ENCODE data around the gene ANKFN1.

Gene ANKFN1, protein sequence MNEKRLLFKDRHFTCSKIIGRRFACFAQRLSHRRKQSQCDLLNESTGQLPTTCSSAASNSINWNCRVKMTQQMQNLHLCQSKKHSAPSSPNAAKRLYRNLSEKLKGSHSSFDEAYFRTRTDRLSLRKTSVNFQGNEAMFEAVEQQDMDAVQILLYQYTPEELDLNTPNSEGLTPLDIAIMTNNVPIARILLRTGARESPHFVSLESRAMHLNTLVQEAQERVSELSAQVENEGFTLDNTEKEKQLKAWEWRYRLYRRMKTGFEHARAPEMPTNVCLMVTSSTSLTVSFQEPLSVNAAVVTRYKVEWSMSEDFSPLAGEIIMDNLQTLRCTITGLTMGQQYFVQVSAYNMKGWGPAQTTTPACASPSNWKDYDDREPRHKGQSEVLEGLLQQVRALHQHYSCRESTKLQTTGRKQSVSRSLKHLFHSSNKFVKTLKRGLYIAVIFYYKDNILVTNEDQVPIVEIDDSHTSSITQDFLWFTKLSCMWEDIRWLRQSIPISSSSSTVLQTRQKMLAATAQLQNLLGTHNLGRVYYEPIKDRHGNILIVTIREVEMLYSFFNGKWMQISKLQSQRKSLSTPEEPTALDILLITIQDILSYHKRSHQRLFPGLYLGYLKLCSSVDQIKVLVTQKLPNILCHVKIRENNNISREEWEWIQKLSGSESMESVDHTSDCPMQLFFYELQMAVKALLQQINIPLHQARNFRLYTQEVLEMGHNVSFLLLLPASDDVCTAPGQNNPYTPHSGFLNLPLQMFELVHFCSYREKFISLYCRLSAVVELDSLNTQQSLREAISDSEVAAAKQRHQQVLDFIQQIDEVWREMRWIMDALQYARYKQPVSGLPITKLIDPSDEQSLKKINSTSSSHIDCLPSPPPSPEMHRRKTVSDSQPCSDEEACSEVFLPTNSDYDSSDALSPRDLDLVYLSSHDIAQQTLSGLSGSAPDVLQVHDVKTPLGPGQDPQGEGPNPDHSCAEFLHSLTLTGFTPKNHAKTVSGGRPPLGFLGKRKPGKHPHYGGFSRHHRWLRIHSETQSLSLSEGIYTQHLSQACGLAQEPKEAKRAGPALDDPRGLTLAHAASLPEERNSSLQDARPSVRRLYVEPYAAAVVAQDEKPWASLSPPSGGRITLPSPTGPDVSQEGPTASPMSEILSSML

DNA sequence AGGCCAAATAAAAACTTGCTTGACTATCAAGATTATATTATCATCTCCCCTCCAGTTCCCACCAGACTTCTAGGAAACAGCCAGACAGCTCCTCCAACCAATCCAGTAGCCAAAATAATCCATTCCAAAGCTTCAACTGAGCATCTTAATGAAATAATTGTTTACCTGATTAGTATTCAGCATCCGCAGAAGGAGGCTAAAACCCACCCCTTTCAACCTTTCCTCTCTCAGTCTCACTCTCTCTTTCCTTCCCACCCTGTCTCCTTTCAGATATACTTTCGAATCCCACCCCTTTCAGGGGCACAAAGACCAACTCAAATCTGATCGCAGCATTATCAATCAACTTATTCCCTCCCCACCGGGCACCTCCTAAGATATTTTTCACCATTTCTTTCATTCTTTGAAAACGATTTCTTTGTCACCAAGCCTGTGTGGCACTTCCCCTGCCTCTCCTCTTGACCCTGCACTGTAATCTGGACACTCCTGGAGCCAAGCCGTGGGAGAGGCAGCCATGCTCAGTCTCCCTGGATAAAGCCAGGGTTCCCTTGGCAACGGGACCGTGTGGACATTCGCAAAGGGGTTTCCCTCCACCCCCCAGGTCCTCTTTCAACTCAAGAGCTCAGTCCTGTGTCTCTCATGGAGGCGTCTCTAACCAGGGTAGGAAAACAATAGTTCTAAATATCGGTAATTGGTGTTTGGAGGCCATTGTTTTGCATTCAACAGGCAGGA, at the start of gene ANKFN1:
Gene ANKFN1, plus strand, starts transcription at position 602 of the 729 bp plus-strand sequence. CDS start 59,193 bp downstream, outside the sequence.
- H3K4me3 ChIP-seq (ENCODE audit: low read length): no peak within 1 kb of the TSS
- H3K9me2 ChIP-seq (replicated peaks; ENCODE audit: insufficient read depth, low read length): no peaks in the 10 kb centered on the region
- H3K36me3 ChIP-seq (replicated peaks; ENCODE audit: insufficient read depth, low read length): no peaks in the 10 kb centered on the region
- H3K27me3 ChIP-seq (replicated peaks; ENCODE audit: insufficient read depth, low read length): no peaks in the 10 kb centered on the region
- no peak within 1 kb of the TSS for H3K9ac ChIP-seq (ENCODE audit: low read length)
- no peaks in the 10 kb centered on the region for H4K20me1 ChIP-seq (ENCODE audit: insufficient read depth, low read length)
- H3K79me2 ChIP-seq (ENCODE audit: low read length): no peaks in the 10 kb centered on the region
- no peak within 1 kb of the TSS for H3K4me2 ChIP-seq (ENCODE audit: low read depth, low read length)
- no peak within 1 kb of the TSS for H3K27ac ChIP-seq (ENCODE audit: low read length)
- no peaks in the 10 kb centered on the region for H3K4me1 ChIP-seq (ENCODE audit: low read length)
- no peak for DNase-seq
- TF ChIP-seq EZH2phosphoT487 (IDR thresholded peaks at IDR 0.05; ENCODE audit: low read length): no peak
- TF ChIP-seq EZH2 (optimal IDR thresholded peaks at IDR 0.05; ENCODE audit: low read depth, low read length): no peak
- TF ChIP-seq, protein P1, sequence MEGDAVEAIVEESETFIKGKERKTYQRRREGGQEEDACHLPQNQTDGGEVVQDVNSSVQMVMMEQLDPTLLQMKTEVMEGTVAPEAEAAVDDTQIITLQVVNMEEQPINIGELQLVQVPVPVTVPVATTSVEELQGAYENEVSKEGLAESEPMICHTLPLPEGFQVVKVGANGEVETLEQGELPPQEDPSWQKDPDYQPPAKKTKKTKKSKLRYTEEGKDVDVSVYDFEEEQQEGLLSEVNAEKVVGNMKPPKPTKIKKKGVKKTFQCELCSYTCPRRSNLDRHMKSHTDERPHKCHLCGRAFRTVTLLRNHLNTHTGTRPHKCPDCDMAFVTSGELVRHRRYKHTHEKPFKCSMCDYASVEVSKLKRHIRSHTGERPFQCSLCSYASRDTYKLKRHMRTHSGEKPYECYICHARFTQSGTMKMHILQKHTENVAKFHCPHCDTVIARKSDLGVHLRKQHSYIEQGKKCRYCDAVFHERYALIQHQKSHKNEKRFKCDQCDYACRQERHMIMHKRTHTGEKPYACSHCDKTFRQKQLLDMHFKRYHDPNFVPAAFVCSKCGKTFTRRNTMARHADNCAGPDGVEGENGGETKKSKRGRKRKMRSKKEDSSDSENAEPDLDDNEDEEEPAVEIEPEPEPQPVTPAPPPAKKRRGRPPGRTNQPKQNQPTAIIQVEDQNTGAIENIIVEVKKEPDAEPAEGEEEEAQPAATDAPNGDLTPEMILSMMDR (IDR thresholded peaks at IDR 0.05; ENCODE audit: low read length): no peak
- no peaks in the 10 kb centered on the region for H3K9me3 ChIP-seq (replicated peaks; ENCODE audit: insufficient read depth, low read length)
- no peak within 1 kb of the TSS for H2AFZ ChIP-seq (ENCODE audit: low read length)
- no peaks in the 10 kb centered on the region for H3F3A ChIP-seq (ENCODE audit: insufficient read depth, low read length)

DNA sequence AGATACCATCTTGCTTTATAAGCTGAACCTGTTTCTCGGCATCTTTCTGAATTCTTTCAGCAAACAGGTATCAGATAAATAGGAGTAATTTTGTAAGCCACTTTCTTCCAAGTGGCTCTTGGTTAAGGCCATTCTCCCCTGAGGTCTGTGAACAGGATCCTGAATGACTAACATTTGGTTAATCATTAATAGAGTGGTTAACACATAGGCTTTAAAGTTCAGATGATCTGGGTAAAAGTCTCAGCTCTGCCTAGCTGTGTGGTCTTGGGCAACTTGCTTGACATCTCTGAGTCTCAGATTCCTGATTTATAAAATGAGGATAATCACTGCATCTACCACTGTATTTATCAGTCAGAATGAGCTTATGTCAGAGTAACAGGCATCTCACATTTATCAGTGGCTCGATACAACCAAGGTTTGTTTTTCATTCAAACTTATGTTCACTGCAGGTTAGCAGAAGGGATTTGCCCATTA, 44.4 kb upstream of the ANKFN1 start:
- TF ChIP-seq EZH2 (optimal IDR thresholded peaks at IDR 0.05; ENCODE audit: low read depth, low read length): no peak
- DNase-seq: no peak
- Histone ChIP-seq H3K9ac (ENCODE audit: low read length) (no peak overlapping the region), H3K4me3 (ENCODE audit: low read length) (no peak overlapping the region), H3F3A (ENCODE audit: insufficient read depth, low read length) (no peaks in the 10 kb centered on the region), H3K36me3 (replicated peaks; ENCODE audit: insufficient read depth, low read length) (no peaks in the 10 kb centered on the region), H3K79me2 (ENCODE audit: low read length) (no peaks in the 10 kb centered on the region), H3K27me3 (replicated peaks; ENCODE audit: insufficient read depth, low read length) (no peaks in the 10 kb centered on the region), H3K9me3 (replicated peaks; ENCODE audit: insufficient read depth, low read length) (no peaks in the 10 kb centered on the region), H3K4me2 (ENCODE audit: low read depth, low read length) (no peak overlapping the region), H4K20me1 (ENCODE audit: insufficient read depth, low read length) (no peaks in the 10 kb centered on the region), H2AFZ (ENCODE audit: low read length) (no peak overlapping the region), H3K27ac (ENCODE audit: low read length) (no peak overlapping the region), H3K4me1 (ENCODE audit: low read length) (no peaks in the 10 kb centered on the region), H3K9me2 (replicated peaks; ENCODE audit: insufficient read depth, low read length) (no peaks in the 10 kb centered on the region)

DNA sequence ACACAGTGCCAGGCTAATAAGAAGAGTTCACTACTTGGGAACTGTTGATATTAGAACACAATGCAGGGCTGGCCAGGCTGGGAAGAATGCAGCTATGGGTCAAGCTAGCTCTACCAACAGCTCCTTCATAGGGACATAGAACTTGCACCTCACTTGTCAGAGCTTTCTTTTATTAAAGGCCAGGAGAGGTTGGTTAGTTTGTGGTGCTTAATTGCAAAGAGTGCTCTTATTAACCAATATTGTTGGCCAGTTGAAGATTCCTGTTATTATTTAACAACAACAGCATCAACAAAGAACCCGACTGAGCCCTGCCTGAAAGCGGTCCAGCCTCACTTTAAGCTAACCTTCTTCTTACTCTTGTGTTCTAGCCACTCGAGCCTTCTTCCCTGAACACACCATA, 43.4 kb upstream of the ANKFN1 start:
- Histone ChIP-seq H3K27ac (ENCODE audit: low read length) (no peak overlapping the region), H3K9me3 (replicated peaks; ENCODE audit: insufficient read depth, low read length) (no peaks in the 10 kb centered on the region)

More for the DNA sequence above, 43.4 kb upstream of the ANKFN1 start:
- no peaks in the 10 kb centered on the region for H3K27me3 ChIP-seq (replicated peaks; ENCODE audit: insufficient read depth, low read length)
- no peak overlapping the region for H3K4me3 ChIP-seq (ENCODE audit: low read length)
- H3K9me2 ChIP-seq (replicated peaks; ENCODE audit: insufficient read depth, low read length): no peaks in the 10 kb centered on the region
- no peak overlapping the region for H3K4me2 ChIP-seq (ENCODE audit: low read depth, low read length)
- no peaks in the 10 kb centered on the region for H3K36me3 ChIP-seq (replicated peaks; ENCODE audit: insufficient read depth, low read length)
- H3K4me1 ChIP-seq (ENCODE audit: low read length): no peaks in the 10 kb centered on the region
- H4K20me1 ChIP-seq (ENCODE audit: insufficient read depth, low read length): no peaks in the 10 kb centered on the region
- TF ChIP-seq EZH2phosphoT487 (IDR thresholded peaks at IDR 0.05; ENCODE audit: low read length): no peak
- TF ChIP-seq EZH2 (optimal IDR thresholded peaks at IDR 0.05; ENCODE audit: low read depth, low read length): no peak
- TF ChIP-seq, protein P1 (IDR thresholded peaks at IDR 0.05; ENCODE audit: low read length): no peak
- H3F3A ChIP-seq (ENCODE audit: insufficient read depth, low read length): no peaks in the 10 kb centered on the region
- no peak for DNase-seq
- H3K79me2 ChIP-seq (ENCODE audit: low read length): no peaks in the 10 kb centered on the region
- no peak overlapping the region for H2AFZ ChIP-seq (ENCODE audit: low read length)
- no peak overlapping the region for H3K9ac ChIP-seq (ENCODE audit: low read length)

Data from MM.1S (cell line).